C4-2B (cell line): ENCODE data around the gene RAB24.

Experiments
- CTCF ChIP-seq: fragments of 450-650 bp; conservative IDR thresholded peaks from 2 replicates; pipeline ENCODE4 v1.5.1; 2017; ENCODE audit warnings: mild to moderate bottlenecking
- ZFX ChIP-seq: fragments of 450-650 bp; IDR thresholded peaks from 2 replicates; pipeline ENCODE4 v1.6.1; 2017

GRCh38 chr5:177310757-177311391, 7.4 kb upstream of the RAB24 start:
- TF ChIP-seq CTCF (no peak), ZFX (no peak)
